ENCODE data around the gene NUDT5.

Gene NUDT5

DNA sequence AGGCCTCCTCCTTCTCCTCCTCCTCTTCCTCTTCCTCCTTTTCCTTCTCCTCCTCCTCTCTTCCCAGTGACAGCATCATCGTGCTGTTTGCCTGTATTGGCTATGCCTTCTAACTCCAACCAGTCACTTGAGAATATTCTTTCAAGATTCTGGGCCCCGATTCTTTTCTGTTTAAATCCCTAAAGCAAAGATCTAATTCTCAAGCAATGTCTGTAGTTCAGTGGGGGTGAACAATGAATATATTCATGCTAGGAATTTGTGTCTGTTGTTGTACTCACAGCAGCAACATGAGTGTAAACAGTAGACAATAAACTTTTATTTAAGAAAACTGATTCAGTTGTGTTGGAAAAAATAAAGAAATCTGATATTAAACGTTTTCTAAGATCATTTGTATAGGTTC is 30.7 kb downstream of the NUDT5 start:
- DNase-seq (ENCODE audit: low read depth, low spot score): no peak

- DNase-seq (ENCODE audit: low read depth, low spot score): no peak
These were observed 31.6 kb downstream of the NUDT5 start for GRCh38 chr10:12164085-12164484.

DNA sequence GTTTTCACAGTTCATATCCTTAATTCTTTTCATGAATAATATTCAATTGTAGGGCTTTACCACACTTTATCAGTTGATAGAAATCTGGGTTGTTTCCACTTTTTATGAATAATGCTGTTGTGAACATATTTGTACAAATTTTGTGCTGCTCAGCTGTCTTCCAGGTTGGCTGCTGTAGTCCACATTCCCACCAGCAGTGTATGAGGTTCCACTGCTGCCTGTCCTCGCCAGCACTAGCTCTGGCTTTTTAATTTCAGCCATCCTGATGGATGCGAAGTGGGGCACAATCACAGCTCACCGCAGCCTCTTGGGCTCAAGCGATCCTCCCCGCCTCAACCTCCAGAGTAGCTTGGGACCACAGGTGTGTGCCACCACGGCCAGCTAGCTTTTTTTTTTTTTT is 32.8 kb downstream of the NUDT5 start:
- no peak for DNase-seq (ENCODE audit: low read depth, low spot score)

DNA sequence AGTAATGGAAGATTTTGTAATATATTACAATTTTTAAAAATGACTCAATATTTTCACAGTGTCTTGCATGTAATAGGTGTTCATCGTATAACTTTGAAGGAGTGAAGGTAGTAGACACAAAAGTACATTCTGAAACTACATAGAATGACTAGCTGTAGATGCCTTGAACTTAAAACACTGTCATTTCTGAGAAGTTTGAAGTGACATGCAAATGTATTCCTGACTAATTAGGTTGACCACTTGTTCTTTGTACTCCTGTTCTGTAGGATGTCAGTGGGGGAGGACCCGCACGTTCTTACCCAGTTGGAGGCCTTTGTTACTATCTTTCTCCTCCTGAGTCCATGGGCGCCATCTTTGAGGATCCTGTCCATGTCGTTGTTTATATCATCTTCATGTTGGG is 35.0 kb downstream of the NUDT5 start:
- DNase-seq (ENCODE audit: low read depth, low spot score): no peak

DNA sequence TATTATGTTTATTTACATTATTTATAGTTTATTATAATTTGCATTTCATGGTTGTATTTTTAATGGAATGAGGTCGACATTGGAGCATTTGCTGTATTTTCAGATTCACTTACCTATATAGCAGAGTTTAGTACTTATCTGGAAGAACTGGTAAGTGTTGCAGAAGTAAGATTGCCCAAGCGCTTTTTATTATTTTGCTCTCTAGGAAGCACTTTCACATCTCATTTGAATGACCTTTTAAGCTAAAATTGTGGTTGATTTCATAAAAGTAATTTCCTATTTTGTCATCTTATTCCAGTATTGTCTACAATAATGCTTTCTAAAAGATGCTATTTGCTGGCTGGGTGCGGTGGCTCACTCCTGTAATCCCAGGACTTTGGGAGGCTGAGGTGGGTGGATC is 37.6 kb downstream of the NUDT5 start:
- no peak for DNase-seq (ENCODE audit: low read depth, low spot score)

DNA sequence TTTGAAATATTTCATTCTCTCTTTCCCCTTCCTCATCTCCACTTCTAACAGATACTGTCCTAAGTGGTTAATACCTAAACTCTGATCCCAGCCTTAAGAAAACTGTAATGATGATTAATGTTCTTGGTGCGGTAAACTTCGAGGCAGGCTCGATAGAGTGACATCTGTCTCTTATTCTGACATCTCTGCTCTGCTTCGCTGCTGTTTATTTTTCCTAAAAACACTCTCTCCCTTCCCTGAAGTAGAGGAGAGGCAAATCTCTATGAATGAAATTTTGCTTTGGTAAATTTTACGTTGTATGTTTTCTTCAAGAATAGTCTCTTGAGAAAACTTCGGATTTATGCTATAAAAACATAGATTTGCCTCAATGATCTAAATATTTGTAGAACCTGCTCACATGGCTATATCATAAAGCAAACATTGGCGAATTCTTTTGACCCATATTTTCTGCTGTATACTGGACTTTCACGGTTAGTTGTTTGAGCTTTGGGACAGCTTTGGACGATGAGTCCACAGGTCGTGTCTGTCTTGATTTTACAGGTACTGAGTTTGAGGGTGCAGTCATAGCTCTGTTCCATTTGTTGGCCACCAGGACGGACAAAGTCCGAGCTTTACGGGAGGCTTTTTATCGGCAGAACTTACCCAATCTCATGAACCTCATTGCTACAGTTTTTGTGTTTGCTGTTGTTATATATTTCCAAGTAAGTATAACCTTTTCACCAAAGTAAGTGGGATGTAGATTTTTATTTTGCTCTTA is 39.1 kb downstream of the NUDT5 start:
- DNase-seq (ENCODE audit: low read depth, low spot score): no peak

DNA sequence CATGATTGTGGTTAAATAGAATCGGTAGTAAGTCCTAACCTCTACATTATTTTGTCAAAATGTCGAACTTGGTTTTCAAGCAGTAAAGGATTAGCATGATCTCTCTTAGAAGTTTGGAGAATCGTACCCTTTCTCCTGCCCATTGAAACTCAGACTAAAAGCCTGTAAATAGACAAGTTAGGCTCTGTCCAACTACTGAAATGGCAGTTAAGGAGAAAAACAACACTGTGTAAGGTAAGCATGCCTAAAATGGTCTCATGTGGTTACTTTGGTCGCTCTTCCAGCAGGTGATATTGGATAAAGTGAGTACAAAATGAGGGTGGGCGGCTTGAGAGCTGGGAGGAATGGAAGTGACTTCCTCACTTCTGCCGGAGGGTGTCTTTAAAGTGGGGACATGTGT is 41.2 kb downstream of the NUDT5 start:
- DNase-seq (ENCODE audit: low read depth, low spot score): no peak

GRCh38 chr10:12150163-12150562 is 45.5 kb downstream of the NUDT5 start:
- no peak for DNase-seq (ENCODE audit: low read depth, low spot score)

DNA sequence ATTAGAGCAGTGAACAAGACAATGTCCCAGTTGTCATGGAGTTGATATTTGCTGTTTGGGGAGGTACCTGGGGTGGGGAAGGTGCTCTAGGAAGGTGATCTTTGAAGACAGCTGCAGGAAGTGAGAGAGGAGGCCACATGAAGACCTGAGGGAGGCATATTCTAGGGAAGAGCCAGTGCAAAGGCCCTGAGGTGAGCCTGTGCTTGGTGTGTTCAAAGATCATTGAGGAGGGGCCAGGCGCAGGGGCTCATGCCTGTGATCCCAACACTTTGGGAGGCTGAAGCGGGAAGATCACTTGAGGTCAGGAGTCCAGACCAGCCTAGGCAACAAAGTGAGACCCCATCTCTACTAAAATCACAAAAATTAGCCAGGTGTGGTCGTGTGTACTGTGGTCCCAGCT is 51.2 kb downstream of the NUDT5 start:
- DNase-seq (ENCODE audit: low read depth, low spot score): no peak

- DNase-seq (ENCODE audit: low read depth, low spot score): no peak
These were observed 55.7 kb downstream of the NUDT5 start for GRCh38 chr10:12140038-12140437.

GRCh38 chr10:12135631-12136030 is 60.1 kb downstream of the NUDT5 start:
- no peak for DNase-seq (ENCODE audit: low read depth, low spot score)

DNA sequence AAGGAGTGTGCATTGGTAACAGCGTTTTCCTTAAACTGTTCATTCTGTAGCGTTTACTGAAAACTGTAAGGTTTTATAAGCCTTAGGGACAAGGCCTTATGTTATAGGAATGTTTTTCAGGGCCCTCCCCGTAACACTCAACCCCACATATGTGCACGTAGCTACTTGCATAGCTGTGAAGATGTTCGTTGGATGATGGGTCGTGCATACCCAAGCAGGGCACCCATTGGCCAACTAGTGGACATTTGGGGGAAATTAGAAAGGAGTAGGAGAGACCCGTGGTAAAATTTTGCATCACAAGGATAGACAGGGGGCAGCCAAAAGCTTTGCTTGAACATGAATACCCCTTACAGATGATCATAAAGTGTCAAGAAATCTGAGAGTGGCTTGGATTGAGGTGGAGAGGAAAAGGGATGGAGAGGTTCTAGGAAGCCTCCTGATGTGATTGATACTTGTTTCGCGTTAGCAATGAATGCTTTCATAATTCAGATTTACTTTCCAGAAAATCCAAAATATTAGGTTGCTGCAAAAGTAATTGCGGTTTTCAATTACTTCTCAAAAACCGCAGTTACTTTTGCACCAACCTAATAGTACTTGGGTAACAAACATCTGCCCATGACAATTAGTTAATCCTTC is 65.3 kb downstream of the NUDT5 start:
- DNase-seq (ENCODE audit: low read depth, low spot score): peak; percentile 25

GRCh38 chr10:12129222-12130111 is 66.2 kb downstream of the NUDT5 start, which contains the start of gene SEC61A2:
Gene SEC61A2 (plus strand): TSS chr10:12129677. CDS start chr10:12129788, 111 bp downstream.
- peak; percentile 16 for DNase-seq (ENCODE audit: low read depth, low spot score)

DNA sequence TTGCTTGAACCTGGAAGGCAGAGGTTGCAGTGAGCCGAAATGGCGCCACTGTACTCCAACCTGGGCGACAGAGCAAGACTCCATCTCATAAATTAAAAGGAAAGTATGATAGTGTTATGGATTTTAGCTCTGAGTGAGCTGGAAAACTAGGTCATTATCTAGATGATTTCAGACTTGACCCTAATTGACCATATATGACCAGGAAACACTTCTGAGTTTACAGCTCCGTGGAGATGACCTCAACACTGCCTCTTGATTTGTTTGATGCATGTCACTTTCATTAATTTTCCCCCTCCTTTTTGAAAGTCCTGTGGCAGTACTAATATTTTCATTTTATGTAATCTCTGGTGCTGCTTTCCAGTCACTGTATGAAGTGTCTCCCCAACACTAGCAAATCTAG is 74.0 kb downstream of the NUDT5 start:
- no peak for DNase-seq (ENCODE audit: low read depth, low spot score)

Measured in brain pericyte (primary cell).